C4-2B (cell line): ENCODE results near the gene ENPP7.

Source experiments
- CTCF ChIP-seq: fragments of 450-650 bp; conservative IDR thresholded peaks from 2 replicates; pipeline ENCODE4 v1.5.1; 2017; ENCODE audit warnings: mild to moderate bottlenecking
- ZFX ChIP-seq: fragments of 450-650 bp; IDR thresholded peaks from 2 replicates; pipeline ENCODE4 v1.6.1; 2017

- no peak for TF ChIP-seq ZFX
- TF ChIP-seq CTCF: no peak
Measured at GRCh38 chr17:79733692-79734070, 2.9 kb downstream of the ENPP7 start.
